A673 (cell line): ENCODE results near the gene ETV3L.

Experiments used
- EZH2 ChIP-seq: fragments of 200-600 bp; sonication (generic); IDR thresholded peaks from 2 replicates; pipeline ENCODE4 v1.6.1; 2017; ENCODE audit warnings: borderline replicate concordance, low read depth, mild to moderate bottlenecking, mixed read lengths, antibody characterized with exemption, low read length; ENCODE audit not compliant: poor library complexity, severe bottlenecking
- TF ChIP-seq, protein P1 (sequence below): fragments of 300-800, 200-600 bp; sonication (generic); conservative IDR thresholded peaks from 2 replicates; pipeline ENCODE4 v1.5.1; 2017; ENCODE audit warnings: low read depth, mild to moderate bottlenecking, antibody characterized with exemption, low read length, moderate library complexity, mixed read lengths

DNA sequence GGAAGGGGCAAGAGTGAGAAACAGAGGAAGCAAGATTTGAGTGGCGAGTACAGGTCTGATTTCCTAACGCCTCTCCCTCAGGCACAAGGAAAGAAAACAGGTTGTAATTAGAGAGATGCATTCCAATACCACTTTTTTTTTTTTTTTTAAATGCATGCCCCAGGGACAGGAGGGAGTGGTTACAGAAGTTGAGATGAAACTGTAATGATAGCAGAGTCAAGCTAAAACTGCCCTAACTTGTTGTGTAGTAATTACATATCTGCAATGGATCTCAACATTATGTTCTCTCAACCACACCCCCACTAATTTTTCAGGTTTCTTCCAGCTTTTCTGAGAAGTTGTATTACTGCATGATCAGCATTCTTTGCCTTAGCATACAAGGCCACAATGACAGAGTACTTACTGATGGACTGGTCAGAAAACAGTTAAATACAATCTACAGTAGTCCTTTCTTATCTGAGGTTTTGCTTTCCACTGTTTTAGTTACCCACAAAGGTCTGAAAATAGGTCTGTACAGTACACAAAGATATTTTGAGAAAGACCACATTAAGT, 33.1 kb upstream of the ETV3L start:
- TF ChIP-seq, protein P1, sequence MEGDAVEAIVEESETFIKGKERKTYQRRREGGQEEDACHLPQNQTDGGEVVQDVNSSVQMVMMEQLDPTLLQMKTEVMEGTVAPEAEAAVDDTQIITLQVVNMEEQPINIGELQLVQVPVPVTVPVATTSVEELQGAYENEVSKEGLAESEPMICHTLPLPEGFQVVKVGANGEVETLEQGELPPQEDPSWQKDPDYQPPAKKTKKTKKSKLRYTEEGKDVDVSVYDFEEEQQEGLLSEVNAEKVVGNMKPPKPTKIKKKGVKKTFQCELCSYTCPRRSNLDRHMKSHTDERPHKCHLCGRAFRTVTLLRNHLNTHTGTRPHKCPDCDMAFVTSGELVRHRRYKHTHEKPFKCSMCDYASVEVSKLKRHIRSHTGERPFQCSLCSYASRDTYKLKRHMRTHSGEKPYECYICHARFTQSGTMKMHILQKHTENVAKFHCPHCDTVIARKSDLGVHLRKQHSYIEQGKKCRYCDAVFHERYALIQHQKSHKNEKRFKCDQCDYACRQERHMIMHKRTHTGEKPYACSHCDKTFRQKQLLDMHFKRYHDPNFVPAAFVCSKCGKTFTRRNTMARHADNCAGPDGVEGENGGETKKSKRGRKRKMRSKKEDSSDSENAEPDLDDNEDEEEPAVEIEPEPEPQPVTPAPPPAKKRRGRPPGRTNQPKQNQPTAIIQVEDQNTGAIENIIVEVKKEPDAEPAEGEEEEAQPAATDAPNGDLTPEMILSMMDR: no peak
- TF ChIP-seq EZH2: no peak
